ENCODE measurements around the gene RAB23.

The RAB23 gene

DNA sequence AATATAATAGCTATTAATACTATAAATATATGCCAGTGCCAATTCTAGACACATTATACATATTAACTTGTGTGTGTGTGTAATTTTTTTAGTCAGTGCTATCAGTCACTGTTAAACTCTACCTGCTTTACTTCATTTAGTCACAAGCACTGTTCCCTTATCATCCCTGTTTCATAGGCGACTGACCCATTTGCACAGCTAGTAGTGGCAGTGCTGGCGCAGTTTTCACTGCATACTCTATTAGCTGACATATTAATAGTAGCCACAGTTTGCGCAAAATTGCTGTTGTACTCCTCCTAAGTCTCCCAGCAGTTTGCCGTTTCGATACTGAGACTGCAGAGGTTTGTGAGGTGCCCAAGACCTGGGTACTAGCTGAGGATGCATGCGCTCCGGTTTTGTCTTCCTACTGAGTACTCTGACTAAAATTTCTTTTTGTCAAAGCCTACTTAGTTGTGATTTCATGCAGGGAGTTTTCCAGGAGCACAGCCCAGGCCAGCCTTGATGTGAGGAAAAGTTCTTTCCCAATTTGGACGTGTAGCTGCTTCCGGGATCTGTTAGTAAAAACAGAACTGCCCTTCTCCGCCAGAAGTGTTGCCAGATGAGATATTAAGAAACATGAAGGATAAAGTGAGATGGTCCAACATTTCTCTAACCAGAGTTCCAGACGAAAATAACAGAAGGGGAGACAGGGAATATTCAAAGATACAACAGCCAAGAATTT, 44.4 kb downstream of the RAB23 start:
- DNase-seq = no peak

DNA sequence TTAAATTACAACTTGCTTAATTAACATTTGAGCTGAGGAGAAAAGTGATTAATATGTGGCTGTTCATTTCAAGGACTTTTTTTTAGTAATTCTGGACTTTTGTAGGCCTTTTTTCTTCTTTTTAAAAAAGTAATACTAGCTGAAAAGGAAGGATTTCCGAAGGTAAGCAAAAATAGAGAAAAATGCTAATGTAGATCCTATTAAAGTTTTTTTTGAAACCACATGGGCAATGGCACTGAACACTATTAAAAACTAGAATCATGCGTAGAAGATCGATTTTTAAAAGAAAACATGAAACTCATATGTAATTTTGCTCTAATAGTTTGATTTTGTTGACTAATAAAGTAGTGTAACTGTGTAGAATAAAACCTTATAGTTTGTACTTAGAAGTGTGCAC, 47.6 kb downstream of the RAB23 start:
- no peak for DNase-seq

DNA sequence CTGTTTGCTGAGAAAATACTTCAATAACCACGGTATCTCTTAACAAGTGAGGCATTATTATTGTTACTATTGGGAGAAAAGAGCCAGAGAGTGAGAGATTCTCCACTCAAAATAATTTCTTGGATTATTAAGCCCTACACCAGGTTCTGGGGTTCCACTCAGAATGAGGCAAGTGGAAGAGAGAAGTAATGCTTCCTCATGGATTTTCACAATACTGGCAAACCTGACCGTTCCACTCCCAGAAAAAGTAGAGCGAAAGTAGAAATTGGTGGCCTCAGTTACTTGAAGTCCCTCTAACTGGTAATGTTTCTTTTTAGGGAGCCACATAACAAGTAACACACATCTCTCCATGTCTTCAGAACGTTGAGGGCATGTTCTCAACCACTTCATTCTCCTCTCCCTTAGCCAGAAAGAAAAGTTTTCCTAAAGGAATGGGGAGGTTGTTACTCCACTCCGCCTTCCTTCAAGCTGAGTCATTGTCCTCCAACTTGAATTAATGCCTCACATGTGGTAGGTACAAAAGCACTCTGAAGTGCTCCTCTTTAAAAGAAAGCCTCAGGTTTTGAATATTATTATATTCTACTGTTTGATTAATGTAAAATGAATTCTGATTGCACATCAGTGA, 48.1 kb downstream of the RAB23 start:
- DNase-seq = no peak

DNA sequence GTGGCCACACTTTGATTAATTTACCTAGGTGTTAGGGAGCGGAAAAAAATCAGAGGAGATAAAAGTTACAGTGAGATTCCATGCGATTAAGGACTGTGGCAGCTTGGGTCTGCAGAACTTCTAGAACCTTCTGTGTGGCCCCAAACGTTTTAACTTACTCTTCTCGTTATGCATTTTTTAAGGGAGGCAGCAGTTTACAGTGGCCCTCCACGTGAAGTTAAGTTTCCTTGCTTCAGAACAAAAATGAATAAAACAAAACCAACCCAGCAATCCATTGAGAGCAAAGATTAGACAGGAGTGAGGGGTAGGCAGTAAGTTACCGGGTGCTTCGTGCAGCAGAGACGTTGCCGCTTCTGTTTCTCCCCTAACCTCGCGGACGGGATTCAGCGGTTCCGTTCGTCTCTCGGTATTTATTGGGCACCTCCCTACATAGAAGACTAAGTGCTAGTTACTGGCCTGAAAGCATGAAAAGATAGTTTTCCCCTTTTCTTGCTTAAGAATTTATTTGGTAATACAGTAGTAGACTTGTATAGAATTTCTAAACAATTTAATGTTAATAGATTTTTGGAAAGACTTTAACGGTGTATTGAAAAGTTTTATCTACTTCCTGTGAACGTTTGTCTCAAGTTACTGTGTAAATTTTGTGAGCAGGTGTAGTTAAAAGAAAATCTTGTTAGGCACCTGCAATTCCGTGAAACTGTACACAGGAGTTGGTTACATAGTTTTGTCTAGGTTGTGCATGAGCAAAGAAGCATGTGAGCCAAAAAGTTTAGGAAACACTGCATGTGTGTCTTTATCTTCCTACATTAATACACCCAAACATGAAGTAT, 48.8 kb downstream of the RAB23 start:
- DNase-seq = peak; percentile 37

DNA sequence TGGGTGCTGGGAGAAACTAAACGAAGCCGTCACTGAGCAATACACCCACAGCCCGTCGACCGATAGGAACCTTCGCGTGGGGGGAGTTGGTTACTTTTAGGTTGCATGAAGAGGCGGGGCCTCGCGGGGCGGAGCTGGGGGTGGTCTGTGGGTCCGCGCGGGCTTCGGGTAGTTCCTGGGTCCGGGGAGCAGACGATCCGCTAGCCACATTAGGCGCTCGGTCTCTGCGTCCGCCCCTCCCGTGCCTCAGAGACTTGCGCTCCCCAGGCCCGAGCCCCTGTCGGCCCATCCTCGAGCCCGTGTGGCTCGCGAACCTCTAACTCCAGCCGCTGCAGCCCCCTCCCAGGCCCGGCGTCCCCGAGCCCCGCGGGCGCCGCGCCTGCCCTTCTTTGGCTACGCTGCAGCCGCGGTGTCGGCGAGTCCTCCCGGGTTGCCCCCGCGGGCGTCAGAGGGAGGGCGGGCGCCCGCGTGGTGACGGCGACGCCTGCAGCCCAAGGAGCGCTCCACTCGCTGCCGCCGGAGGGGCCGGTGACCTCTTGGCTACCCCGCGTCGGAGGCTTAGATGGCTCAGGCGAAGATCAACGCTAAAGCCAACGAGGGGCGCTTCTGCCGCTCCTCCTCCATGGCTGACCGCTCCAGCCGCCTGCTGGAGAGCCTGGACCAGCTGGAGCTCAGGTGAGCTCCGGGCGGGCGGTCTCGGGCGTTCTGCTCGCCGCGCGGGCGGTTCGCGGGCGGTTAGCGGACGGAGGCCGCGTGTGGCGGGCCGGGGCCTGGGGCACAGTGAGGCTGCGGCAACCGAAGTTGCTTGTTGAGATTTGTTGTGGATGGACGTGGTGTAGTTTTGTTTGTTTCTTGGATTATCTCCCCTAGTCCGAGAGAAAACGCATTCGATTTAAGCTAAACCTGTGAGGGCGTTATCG, 49.7 kb downstream of the RAB23 start, which contains the start of gene BAG2:
Gene BAG2 (plus strand): TSS at position 191 of the 920 bp plus-strand sequence. CDS start 372 bp downstream, at position 563.
- DNase-seq = peak; percentile 93

DNA sequence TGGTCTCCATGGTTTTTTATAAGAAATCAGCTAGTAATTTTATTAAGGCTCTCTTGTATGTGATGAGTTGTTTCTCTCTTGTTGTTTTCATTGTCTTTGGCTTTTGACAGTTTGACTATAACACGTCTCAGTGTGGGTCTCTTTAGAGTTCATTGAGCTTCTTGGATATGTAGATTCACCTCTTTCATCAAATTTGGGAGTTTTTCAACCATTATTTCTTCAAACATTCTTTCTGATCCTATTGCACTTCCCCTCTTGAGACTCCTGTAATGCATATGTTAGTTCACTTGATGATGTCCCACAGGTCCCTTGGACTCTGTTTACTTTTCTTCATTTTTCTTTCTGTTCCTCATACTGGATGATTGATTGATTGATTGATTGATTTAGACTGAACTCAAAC, 57.0 kb downstream of the RAB23 start:
- DNase-seq = no peak

DNA sequence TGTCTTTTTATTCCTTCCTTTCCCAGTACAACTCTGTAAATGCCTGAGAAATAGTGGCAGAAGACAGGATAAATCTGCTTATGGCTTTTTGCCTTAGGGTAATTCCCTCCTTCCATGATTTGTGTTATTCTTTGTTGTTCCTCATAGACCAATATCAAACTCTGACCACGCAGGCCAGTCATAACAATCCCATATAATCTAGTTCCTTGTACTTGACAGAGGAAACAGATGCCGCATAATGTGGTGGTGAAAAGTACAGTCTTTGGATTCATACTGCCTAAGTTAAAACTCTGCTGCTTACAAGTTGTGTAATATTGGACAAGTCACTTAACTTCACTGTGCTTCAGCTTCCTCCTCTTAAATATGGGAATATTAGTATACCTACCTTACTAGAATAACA, 58.2 kb downstream of the RAB23 start:
- DNase-seq = no peak

DNA sequence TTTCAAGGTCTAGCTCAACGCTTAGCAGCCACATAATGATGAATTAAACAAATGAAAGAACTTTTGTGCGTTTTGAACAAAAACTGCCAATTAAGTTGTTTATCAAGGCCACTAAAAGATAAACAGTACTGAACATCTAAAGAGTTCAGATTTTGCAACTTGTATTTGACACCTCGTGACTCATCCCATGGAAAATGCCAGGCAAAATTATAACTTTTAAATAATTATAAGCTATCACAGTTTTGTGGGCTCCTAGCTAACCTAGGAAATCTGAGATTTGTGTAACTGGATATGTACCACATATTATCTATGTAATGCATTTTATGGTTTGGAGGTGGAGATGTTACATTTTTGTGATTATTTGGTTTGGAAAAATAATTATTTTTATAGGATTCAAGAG, 59.6 kb downstream of the RAB23 start:
- DNase-seq = no peak

DNA sequence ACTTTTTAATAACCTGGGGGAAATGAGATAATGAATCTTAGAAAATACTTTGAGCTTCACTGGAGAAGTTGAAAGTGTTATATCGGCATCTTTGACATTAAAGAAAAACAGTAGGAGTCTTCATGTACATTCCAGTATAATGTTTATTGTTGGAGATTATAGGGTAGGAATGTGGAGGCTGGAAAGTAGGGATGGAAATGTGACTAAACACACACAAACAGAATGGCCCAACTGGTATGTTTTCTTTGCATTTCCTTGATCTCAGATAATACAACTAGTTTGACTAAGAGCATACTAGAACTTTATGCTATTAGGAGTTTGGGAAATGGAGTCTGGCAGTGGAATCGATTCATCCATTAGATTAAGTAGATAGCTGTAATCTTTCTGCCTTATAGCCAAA, 60.1 kb downstream of the RAB23 start:
- no peak for DNase-seq

DNA sequence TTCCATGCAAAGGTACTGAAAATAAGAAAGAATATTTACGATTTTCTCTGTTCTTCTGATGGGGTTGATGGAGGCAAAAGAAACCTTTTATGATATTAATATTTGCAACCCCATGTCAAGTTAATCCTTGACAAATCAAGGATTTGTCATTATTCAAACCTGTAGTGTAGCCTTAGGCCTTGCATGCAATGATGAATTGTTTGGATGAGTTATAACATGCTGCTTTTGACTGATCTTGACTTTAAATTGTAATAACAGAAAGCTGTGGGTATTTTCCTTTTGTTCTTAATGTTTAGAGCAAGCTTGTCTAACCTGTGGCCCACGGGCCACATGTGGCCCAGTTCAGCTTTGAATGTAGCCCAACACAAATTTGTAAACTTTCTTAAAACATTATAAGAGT, 63.0 kb downstream of the RAB23 start:
- DNase-seq = no peak

DNA sequence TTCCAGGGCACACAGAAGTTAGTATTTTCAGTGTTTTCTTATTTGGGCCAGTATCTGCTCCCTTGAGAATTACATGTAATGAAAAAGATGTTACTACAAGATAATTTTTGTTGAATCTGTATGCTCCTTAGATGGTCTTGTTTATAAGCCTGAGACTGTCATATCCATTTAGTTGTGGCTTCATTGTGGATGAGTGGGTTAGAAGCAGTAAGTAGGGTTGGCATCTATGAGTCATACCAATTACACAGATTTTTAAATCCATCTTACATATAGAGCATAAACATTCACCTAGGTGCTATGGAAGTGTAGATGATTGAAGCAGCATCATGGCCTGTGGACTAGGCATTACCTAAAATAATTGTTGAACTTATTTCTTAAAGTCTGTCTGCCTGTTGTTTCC, 63.4 kb downstream of the RAB23 start:
- no peak for DNase-seq

DNA sequence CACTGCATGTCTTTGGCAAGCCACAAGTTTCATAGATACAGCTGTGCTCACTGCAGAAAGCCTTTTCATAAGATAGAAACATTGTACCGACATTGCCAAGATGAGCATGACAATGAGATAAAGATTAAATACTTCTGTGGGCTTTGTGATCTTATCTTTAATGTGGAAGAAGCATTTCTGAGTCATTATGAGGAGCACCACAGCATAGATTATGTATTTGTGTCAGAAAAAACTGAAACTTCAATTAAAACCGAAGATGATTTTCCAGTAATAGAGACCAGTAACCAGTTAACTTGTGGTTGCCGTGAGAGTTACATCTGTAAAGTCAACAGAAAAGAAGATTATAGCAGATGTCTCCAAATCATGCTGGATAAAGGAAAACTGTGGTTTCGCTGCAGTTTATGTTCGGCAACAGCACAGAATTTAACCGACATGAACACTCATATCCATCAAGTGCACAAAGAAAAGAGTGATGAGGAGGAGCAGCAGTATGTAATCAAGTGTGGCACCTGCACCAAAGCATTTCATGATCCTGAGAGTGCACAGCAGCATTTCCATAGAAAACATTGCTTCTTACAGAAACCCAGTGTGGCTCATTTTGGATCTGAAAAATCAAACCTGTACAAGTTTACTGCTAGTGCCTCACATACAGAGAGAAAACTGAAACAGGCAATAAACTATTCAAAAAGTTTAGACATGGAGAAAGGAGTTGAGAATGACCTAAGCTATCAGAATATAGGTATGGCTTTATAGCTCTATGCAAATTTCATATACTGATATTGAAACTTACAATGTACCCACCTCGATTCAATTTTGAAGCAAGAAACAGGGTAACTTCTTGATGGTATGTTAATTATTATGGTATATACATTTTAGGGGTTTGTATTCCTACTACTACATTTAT, 73.9 kb downstream of the RAB23 start:
- DNase-seq = no peak

DNA sequence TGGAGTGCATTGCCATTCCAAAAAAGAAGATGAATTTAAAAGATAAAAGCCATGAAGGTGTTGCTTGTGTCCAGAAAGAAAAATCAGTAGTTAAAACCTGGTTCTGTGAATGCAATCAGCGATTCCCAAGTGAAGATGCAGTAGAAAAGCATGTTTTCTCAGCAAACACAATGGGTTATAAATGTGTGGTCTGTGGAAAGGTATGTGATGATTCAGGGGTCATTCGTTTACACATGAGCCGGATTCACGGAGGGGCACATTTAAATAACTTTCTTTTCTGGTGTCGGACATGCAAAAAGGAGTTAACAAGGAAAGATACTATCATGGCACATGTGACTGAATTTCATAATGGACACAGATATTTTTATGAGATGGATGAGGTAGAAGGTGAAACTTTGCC, 74.7 kb downstream of the RAB23 start:
- no peak for DNase-seq

DNA sequence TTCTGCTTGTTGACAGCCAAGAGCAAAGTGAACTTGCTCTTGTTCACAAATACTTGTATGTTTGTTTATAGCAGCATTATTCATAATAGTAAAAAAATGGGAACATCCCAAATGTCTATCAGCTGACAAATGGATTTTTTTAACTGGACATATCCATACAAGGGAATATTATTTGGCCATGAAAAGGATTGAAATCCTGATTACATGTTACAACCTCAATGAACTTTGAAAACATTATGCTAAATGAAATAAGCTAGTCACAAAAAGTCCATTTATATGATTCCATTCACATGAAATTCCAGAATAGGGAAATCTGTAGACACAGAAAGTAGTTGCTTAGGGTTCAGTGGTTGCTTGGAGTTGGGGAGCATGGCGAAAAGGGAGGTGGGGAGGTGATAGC, 78.4 kb downstream of the RAB23 start:
- DNase-seq = no peak

DNA sequence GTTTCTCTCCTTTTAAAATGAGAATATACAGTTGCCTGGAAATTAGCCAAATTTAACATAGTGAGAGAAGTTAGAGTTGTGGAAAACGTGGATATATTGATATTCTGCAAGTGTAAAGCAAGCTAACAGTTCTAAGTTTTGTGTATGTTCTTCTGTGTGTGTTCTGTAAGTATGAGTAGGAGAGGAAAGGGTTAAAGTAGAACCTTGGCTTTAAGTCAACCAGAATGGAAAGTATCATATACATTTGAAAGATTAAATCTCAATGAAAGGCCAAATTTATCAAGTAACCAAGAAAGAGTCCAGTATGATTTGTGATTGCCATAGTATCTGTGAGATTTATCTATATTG, 80.0 kb downstream of the RAB23 start:
- DNase-seq = no peak

DNA sequence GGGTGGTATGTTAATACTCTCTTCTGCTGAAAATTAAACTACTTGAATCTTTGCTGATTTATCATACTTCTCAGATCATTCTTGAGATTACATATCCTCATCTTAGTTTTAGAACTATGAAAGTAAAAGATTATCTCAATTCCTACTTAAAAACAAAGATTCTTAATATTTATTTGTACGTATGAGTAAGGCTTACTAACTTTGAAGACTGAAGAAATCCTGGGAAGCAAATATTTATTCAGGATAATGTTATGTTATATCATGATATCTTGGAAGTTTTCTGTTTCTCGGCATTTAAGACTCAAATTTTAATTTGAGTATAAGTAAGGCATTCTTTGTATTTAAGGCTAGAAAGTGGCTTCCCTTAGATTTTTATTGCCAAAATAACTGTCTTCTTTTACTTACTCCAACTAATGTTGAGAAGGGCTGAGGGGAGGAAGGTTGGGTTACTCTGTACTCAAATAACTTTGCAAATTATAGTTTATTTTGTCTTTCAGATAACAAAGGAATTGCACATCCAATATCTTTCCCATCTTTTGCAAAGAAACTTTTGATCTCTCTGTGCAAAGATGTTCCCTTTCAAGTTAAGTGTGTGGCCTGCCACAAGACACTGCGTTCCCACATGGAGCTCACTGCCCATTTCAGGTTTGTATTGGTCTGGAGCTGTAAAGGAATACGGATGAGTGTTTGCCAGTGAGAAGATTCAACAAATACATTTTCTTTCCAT, 80.5 kb downstream of the RAB23 start:
- DNase-seq = no peak

DNA sequence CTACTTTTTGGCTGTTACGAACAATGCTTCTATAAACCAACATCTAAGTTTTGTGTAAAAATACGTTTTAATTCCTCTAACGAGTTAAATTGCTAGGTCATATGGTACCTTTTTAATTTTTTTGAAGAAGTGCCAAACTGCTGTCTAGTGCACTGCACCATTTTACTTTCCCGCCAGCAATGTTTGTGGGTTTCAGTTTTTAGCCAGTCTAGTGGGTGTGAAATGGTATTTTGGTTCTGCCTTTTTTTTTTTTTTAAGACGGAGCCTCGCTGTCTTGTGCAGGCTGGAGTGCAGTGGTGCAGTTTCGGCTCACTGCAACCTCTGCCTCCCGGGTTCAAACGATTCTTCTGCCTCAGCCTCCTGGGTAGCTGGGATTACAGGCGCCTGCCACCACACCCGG, 84.1 kb downstream of the RAB23 start:
- DNase-seq = no peak

DNA sequence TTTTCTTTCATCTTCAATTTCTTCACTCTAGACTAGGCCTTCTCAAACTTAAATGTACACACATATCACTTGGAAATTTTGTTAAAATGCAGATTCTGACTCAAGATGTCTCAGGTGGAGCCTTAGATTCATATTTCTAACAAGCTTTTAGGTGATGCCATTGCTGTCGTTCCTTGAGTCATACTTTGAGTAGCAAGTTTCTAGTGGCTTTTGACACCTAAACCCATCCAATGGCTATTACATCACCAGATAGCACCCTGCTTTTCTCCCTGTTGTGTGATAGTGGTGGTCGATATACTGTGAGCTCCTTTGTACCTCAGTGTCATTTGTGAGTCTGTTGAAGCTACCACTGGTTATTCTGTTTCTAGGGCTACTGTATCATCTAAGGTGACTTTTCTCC, 84.8 kb downstream of the RAB23 start:
- DNase-seq = no peak
